GM12801 (cell line): Measurements from ENCODE around the gene HLA-DMA.

ENCODE experiments used
- TF ChIP-seq, protein P1 (sequence below): IDR thresholded peaks from one replicate; pipeline ENCODE4 v1.5.1; 2011; ENCODE audit warnings: control low read depth; ENCODE audit not compliant: insufficient read length; ENCODE audit errors: extremely low read depth

Gene HLA-DMA

GRCh38 chr6:32931211-32931610, 21.7 kb downstream of the HLA-DMA start:
- TF ChIP-seq, protein P1, sequence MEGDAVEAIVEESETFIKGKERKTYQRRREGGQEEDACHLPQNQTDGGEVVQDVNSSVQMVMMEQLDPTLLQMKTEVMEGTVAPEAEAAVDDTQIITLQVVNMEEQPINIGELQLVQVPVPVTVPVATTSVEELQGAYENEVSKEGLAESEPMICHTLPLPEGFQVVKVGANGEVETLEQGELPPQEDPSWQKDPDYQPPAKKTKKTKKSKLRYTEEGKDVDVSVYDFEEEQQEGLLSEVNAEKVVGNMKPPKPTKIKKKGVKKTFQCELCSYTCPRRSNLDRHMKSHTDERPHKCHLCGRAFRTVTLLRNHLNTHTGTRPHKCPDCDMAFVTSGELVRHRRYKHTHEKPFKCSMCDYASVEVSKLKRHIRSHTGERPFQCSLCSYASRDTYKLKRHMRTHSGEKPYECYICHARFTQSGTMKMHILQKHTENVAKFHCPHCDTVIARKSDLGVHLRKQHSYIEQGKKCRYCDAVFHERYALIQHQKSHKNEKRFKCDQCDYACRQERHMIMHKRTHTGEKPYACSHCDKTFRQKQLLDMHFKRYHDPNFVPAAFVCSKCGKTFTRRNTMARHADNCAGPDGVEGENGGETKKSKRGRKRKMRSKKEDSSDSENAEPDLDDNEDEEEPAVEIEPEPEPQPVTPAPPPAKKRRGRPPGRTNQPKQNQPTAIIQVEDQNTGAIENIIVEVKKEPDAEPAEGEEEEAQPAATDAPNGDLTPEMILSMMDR = no peak

GRCh38 chr6:32922083-32922482, 30.8 kb downstream of the HLA-DMA start:
- TF ChIP-seq, protein P1 = no peak

DNA sequence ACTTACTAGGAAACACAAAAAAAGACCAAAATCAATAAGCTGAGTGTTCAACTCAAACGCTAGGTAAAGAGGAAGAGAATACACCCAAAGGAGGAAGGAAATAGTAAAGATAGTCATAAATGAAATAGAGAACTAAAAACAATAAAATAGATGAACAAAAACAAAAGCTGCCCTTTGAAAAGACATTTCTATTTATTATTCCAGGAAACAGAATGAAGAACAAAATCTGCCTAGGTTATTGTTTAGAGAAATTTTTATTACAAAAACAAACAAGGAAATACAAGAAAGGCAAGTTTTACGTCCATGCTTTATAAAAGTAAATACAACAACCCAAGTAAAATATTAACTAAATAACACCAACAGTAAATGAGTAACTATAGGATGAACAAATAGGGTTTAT, 32.2 kb downstream of the HLA-DMA start:
- TF ChIP-seq, protein P1 = no peak

DNA sequence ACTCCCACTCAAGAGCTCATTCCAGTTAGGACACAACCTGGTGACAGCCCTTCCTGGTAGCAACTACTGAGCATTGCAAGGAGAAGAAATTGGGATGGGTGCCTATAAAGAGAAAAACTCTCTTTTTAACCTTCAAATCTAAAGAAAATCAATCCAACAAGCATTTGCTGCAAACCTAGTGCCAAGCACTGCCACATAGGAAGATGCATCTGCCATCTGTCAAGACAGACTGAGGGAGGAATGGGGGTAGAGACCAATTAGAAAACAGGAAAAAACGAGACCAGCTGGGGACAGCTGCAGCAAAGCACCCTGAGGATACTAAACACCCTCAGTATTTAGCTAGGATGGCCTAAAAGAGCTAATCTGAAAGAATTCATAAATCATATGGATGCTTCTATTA, 39.9 kb downstream of the HLA-DMA start:
- TF ChIP-seq, protein P1 = no peak

DNA sequence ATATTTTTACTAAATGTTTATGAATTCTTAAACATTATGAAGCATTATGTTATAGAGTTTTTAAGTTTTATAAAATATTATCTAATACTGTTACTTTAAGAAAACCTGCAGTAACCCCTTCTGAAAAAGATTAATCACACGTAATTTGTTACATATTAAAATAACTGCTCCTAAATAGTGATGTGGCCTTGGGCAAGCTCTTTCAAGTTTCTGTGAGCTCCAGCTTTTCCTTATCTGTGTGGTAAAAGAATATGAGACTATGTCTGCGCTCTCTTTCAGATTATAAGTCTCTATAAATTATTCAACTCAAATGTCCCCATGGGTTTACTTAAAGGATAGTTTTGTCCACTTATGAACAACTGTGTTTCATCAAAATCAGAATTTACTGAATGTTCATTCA, 44.0 kb downstream of the HLA-DMA start:
- TF ChIP-seq, protein P1 = no peak

DNA sequence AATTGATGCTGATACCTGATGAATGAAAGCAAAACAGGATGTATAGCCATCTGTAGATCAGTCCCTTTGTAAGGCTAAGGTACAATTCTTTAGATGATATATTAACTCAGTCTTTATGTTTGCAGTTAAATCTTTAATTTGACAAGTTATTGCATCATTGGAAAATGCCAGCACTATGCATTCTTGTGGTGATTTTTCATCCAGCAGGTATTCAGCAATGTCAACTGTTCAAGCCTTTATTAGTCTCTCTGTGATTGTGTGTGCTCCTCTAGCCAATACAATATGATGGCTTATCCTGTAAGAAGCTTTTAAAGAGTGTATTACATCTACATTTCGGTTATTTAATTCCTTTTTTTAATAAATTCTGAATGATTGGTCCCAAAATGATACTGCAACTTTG, 46.4 kb downstream of the HLA-DMA start:
- TF ChIP-seq, protein P1 = no peak

DNA sequence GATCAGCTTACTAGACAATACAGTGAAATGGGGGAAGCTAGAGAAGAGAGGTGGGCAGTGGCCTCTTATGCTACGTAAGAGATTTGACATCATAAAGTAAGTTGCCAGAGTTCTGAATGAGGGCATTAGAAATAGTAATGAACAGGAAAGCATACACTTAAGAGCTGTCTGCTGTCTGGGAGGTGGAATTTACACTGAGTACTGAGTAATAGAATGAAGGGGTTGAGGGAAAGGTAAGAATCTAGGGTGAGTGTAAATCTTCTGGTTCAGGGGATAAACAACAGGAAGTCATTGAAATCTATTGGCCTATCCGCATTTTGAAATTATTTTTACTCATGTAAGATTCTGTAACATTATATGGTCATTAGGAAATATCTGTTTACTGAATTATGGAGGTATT, 47.8 kb downstream of the HLA-DMA start:
- TF ChIP-seq, protein P1 = no peak

GRCh38 chr6:32903952-32904351, 48.9 kb downstream of the HLA-DMA start:
- TF ChIP-seq, protein P1 = no peak
